Erythroblast (primary cell): ENCODE results near the gene NTM.

ENCODE experiments used
- DNase-seq, 2 experiments: peaks; one replicate each; lab custom pipeline; 2025; lab: John Stamatoyannopoulos, UW
- GATA1 ChIP-seq: IDR thresholded peaks from 2 replicates; pipeline ENCODE4 v1.6.1; 2011; ENCODE audit warnings: low read depth, mild to moderate bottlenecking, control low read depth, low read length, moderate library complexity
- POLR2A ChIP-seq: IDR thresholded peaks from 2 replicates; pipeline ENCODE4 v1.6.1; 2011; ENCODE audit warnings: mild to moderate bottlenecking, low read length

The NTM gene

GRCh38 chr11:132123854-132124835 is 753.7 kb downstream of the NTM start:
- no peak for DNase-seq
- TF ChIP-seq POLR2A (no peak), GATA1 (no peak)

GRCh38 chr11:132125988-132126871 is 755.8 kb downstream of the NTM start:
- TF ChIP-seq POLR2A (no peak), GATA1 (no peak)
- peak in 1 of 2 experiments; percentile 13 for DNase-seq

GRCh38 chr11:132126973-132127899 is 756.8 kb downstream of the NTM start:
- DNase-seq = peak in 1 of 2 experiments; percentile 2
- TF ChIP-seq POLR2A (no peak), GATA1 (no peak)

- DNase-seq = no peak
- TF ChIP-seq POLR2A (no peak), GATA1 (no peak)
Measured at GRCh38 chr11:132127900-132128288, 757.5 kb downstream of the NTM start.

GRCh38 chr11:132131047-132131446 is 760.6 kb downstream of the NTM start:
- no peak for TF ChIP-seq POLR2A
- TF ChIP-seq GATA1 = no peak
- DNase-seq = no peak

- no peak for DNase-seq
- no peak for TF ChIP-seq POLR2A
- no peak for TF ChIP-seq GATA1
Measured at GRCh38 chr11:132131961-132132360, 761.5 kb downstream of the NTM start.

- DNase-seq = no peak
- TF ChIP-seq POLR2A (no peak), GATA1 (no peak)
Measured at GRCh38 chr11:132134322-132134721, 763.9 kb downstream of the NTM start.

- TF ChIP-seq POLR2A = no peak
- TF ChIP-seq GATA1 = no peak
- DNase-seq = no peak
Measured at GRCh38 chr11:132137289-132137980, 767.0 kb downstream of the NTM start.

GRCh38 chr11:132137981-132138313 is 767.5 kb downstream of the NTM start:
- DNase-seq = no peak
- TF ChIP-seq POLR2A = no peak
- no peak for TF ChIP-seq GATA1

- no peak for TF ChIP-seq POLR2A
- no peak for TF ChIP-seq GATA1
- DNase-seq = no peak
Measured at GRCh38 chr11:132139181-132139580, 768.8 kb downstream of the NTM start.

GRCh38 chr11:132140056-132140455 is 769.6 kb downstream of the NTM start:
- no peak for DNase-seq
- TF ChIP-seq POLR2A (no peak), GATA1 (no peak)

- DNase-seq = no peak
- TF ChIP-seq POLR2A = no peak
- TF ChIP-seq GATA1 = no peak
Measured at GRCh38 chr11:132142121-132142520, 771.7 kb downstream of the NTM start.

GRCh38 chr11:132142554-132142953 is 772.1 kb downstream of the NTM start:
- no peak for DNase-seq
- no peak for TF ChIP-seq GATA1
- TF ChIP-seq POLR2A = no peak

- TF ChIP-seq GATA1 (no peak), POLR2A (no peak)
- no peak for DNase-seq
Measured at GRCh38 chr11:132147464-132147863, 777.0 kb downstream of the NTM start.
